RPMI8226 (cell line): ENCODE data around the gene AP1S1.
"Not testable (repeated sequence)": the region's sequence is repeated elsewhere in the genome, so short reads cannot be mapped to it uniquely, and the experiment has no call there.

ENCODE experiments used
- DNase-seq: peaks from one replicate; pipeline ENCODE4 v3.0.0-alpha.2; 2015

The AP1S1 gene

GRCh38 chr7:101202603-101202918, 48.3 kb downstream of the AP1S1 start:
- no peak for DNase-seq

DNA sequence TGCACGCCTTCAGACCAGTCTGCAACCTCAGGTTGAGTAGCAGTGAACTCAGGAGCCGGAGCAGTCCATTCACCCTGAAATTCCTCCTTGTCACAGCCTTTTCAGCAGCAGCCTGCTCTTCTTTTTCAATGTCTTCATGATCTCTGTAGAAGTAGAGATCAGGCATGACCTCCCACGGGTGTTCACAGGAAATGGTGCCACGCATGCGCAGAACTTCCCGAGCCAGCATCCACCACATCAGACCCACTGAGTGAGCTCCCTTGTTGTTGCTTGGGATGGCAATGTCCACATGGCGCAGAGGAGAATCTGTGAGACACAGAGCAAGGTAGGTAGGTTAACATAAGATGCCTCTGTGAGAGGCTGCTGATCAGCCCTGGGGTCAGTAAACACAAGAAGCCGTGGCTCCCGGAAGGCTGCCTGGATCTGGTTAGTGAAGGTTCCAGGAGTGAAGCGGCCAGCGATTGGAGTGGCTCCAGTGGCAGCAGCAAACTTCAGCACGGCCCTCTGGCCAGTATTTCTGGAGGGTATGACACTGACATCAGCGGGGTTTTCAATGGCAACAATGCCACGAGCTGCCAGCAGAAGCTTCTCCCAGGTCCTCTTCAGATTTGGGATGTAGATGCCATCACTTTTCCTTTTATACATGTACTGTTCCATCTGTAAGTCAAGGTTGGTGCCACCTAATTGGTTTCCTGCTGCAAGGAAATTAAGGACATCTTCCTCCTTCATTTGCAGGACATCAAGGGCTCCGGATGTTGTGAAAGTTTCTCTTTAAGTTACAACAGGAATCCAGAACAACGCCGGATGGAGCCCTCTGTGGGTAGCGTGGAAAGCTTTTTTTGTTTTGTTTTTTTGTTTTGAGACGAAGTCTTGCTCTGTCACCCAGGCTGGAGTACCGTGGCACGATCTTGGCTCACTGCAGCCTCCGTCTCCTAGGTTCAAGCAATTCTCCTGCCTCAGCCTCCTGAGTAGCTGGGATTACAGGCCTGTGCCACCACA, 49.8 kb downstream of the AP1S1 start:
- DNase-seq = not testable (repeated sequence)

DNA sequence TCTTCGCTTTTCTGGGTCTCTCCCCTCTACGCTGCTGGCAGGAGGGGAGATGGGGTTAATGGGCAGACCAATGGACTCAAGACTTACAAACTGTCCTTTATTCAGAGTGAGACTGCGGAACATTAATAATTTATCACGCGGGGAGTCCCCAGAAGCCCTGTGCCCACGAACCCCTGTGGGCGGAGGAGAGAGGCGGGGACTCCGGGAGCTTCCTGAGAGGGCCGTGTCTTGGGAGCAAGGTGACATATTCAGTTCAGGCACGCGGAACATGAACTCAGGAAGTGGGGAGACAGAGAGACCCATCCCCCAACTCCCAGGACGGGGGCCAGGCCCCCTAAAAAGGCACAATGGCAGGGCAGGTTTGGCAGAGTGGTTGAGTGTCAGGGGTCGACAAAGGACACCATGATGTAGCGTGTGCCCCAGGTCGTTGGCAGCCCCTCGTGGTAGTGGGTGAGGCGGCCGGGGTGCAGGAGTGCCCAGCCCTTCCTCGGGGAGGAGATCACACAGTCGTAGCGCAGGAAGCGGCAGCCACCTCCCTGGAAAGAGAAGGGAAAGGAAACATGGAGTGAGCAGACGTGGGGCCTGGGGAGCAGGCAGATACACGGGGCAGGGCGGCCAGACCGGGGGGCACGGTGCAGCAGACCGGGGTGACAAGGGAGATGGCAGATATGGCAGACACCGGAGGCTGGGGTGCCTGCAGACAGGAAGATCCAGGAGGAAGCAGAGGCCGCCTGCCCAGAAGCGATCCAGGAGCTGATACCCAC, 51.8 kb downstream of the AP1S1 start:
- DNase-seq = no peak

GRCh38 chr7:101206665-101207042, 52.4 kb downstream of the AP1S1 start:
- no peak for DNase-seq

DNA sequence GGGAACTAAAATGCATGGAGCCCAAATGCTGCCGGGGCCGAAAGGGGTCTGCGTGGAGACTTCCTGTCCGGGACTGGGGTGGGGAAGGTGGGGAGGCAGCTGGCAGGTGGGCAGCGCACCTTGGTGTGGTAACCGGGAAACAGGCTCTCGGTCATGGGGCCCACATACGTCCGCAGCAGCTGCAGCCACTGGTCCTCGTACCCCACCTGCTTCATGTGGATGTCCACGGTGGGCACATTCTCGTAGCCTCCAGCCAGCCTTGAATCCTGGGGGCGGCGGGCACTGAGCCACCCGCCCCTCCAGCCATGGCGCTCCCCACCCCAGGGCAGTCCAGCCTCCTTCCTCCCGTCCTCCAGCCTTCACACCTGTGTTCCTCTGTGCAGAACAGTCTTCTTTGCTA, 53.2 kb downstream of the AP1S1 start:
- no peak for DNase-seq

- no peak for DNase-seq
Observed at GRCh38 chr7:101208794-101209193, 54.5 kb downstream of the AP1S1 start.

GRCh38 chr7:101210143-101210542, 55.9 kb downstream of the AP1S1 start:
- no peak for DNase-seq
